Central memory CD8-positive, alpha-beta T cell (primary cell): ENCODE data around the gene DHX35.
"Not testable (repeated sequence)": the region's sequence is repeated elsewhere in the genome, so short reads cannot be mapped to it uniquely, and the experiment has no call there.

ENCODE experiments used
- ATAC-seq: fragments of 150-1000 bp; cut with Tn5 transposase; replicated peaks from 2 replicates; pipeline ENCODE4 v1.10.0; 2022; ENCODE audit warnings: mild to moderate bottlenecking, moderate FRiP score, moderate number of reproducible peaks; ENCODE audit not compliant: poor library complexity, severe bottlenecking; ENCODE audit errors: extremely low read depth
- DNase-seq, 2 donors: peaks; one replicate each; pipeline ENCODE4 v3.0.0; 2021; ENCODE audit warnings: low spot score in 2 of 2
- H3K27ac Mint-ChIP-seq: one replicate; pipeline ENCODE4 v1.8.0; 2022; ENCODE audit warnings: low read depth, mild to moderate bottlenecking, moderate library complexity, mixed read lengths
- H3K27me3 Mint-ChIP-seq: one replicate; pipeline ENCODE4 v1.8.0; 2022; ENCODE audit warnings: mixed read lengths
- H3K36me3 Mint-ChIP-seq: one replicate; pipeline ENCODE4 v1.8.0; 2022; ENCODE audit warnings: mild to moderate bottlenecking, moderate library complexity, mixed read lengths; ENCODE audit not compliant: insufficient read depth
- H3K4me1 Mint-ChIP-seq: one replicate; pipeline ENCODE4 v1.8.0; 2022; ENCODE audit warnings: mixed read lengths
- H3K4me3 Mint-ChIP-seq: one replicate; pipeline ENCODE4 v1.8.0; 2022; ENCODE audit warnings: mild to moderate bottlenecking, moderate library complexity, mixed read lengths
- H3K9me3 Mint-ChIP-seq: one replicate; pipeline ENCODE4 v1.8.0; 2022; ENCODE audit warnings: mixed read lengths

Gene DHX35

GRCh38 chr20:38991814-38992704 is 29.9 kb downstream of the DHX35 start:
- H3K4me3 Mint-ChIP-seq = no peak overlapping the region
- DNase-seq (no peak), ATAC-seq (no peak)
- no peaks in the 10 kb centered on the region for H3K27me3 Mint-ChIP-seq
- H3K36me3 Mint-ChIP-seq = peaks cover 26% of the 10 kb centered on the region
- H3K9me3 Mint-ChIP-seq = no peaks in the 10 kb centered on the region
- peaks cover 7% of the 10 kb centered on the region for H3K4me1 Mint-ChIP-seq
- no peak overlapping the region for H3K27ac Mint-ChIP-seq

- H3K9me3 Mint-ChIP-seq = no peaks in the 10 kb centered on the region
- no peaks in the 10 kb centered on the region for H3K27me3 Mint-ChIP-seq
- H3K4me3 Mint-ChIP-seq = no peak overlapping the region
- DNase-seq = no peak
- H3K4me1 Mint-ChIP-seq = peaks cover 17% of the 10 kb centered on the region
- no peak overlapping the region for H3K27ac Mint-ChIP-seq
- H3K36me3 Mint-ChIP-seq = peaks cover 10% of the 10 kb centered on the region
- no peak for ATAC-seq
These were observed 33.4 kb downstream of the DHX35 start for GRCh38 chr20:38995536-38996044.

- not testable (repeated sequence) for H3K27ac Mint-ChIP-seq, DNase-seq, H3K4me3 Mint-ChIP-seq, H3K27me3 Mint-ChIP-seq, H3K9me3 Mint-ChIP-seq, ATAC-seq
- peaks cover 13% of the 10 kb centered on the region for H3K36me3 Mint-ChIP-seq
- H3K4me1 Mint-ChIP-seq = peaks cover 17% of the 10 kb centered on the region
These were observed 34.7 kb downstream of the DHX35 start for GRCh38 chr20:38996866-38997265.

- no peaks in the 10 kb centered on the region for H3K9me3 Mint-ChIP-seq
- H3K4me1 Mint-ChIP-seq = peaks cover 17% of the 10 kb centered on the region
- H3K27me3 Mint-ChIP-seq = no peaks in the 10 kb centered on the region
- H3K27ac Mint-ChIP-seq = peak overlapping the region; percentile 7
- DNase-seq (no peak), ATAC-seq (peak; percentile 58)
- peaks cover 13% of the 10 kb centered on the region for H3K36me3 Mint-ChIP-seq
- no peak overlapping the region for H3K4me3 Mint-ChIP-seq
These were observed 35.5 kb downstream of the DHX35 start for GRCh38 chr20:38997622-38998021.

- Mint-ChIP-seq H3K36me3 (peaks cover 15% of the 10 kb centered on the region), H3K4me1 (peaks cover 17% of the 10 kb centered on the region), H3K9me3 (no peaks in the 10 kb centered on the region), H3K27ac (peak overlapping the region; percentile 56), H3K27me3 (no peaks in the 10 kb centered on the region), H3K4me3 (no peak overlapping the region)
- no peak for DNase-seq
- no peak for ATAC-seq
These were observed 37.1 kb downstream of the DHX35 start for GRCh38 chr20:38999217-38999616.

- no peaks in the 10 kb centered on the region for H3K9me3 Mint-ChIP-seq
- no peak overlapping the region for H3K4me3 Mint-ChIP-seq
- no peaks in the 10 kb centered on the region for H3K27me3 Mint-ChIP-seq
- no peak for DNase-seq
- no peak overlapping the region for H3K27ac Mint-ChIP-seq
- peaks cover 17% of the 10 kb centered on the region for H3K4me1 Mint-ChIP-seq
- no peak for ATAC-seq
- H3K36me3 Mint-ChIP-seq = peaks cover 19% of the 10 kb centered on the region
These were observed 38.1 kb downstream of the DHX35 start for GRCh38 chr20:38999965-39000910.

- Mint-ChIP-seq H3K36me3 (peaks cover 17% of the 10 kb centered on the region), H3K4me1 (peaks cover 15% of the 10 kb centered on the region), H3K9me3 (no peaks in the 10 kb centered on the region), H3K27me3 (no peaks in the 10 kb centered on the region), H3K4me3 (no peak overlapping the region), H3K27ac (no peak overlapping the region)
- no peak for ATAC-seq
- no peak for DNase-seq
These were observed 42.4 kb downstream of the DHX35 start for GRCh38 chr20:39004508-39004907.

- peaks cover 14% of the 10 kb centered on the region for H3K4me1 Mint-ChIP-seq
- no peak for DNase-seq
- no peak overlapping the region for H3K4me3 Mint-ChIP-seq
- H3K27me3 Mint-ChIP-seq = no peaks in the 10 kb centered on the region
- H3K36me3 Mint-ChIP-seq = peaks cover 23% of the 10 kb centered on the region
- ATAC-seq = no peak
- no peaks in the 10 kb centered on the region for H3K9me3 Mint-ChIP-seq
- no peak overlapping the region for H3K27ac Mint-ChIP-seq
These were observed 47.2 kb downstream of the DHX35 start for GRCh38 chr20:39009348-39009747.

- H3K9me3 Mint-ChIP-seq = no peaks in the 10 kb centered on the region
- no peaks in the 10 kb centered on the region for H3K27me3 Mint-ChIP-seq
- H3K4me1 Mint-ChIP-seq = peaks cover 14% of the 10 kb centered on the region
- H3K27ac Mint-ChIP-seq = no peak overlapping the region
- DNase-seq (no peak), ATAC-seq (no peak)
- H3K4me3 Mint-ChIP-seq = no peak overlapping the region
- peaks cover 23% of the 10 kb centered on the region for H3K36me3 Mint-ChIP-seq
These were observed 48.4 kb downstream of the DHX35 start for GRCh38 chr20:39010496-39010895.

GRCh38 chr20:39013662-39014109 is 51.5 kb downstream of the DHX35 start:
- no peak for DNase-seq
- H3K36me3 Mint-ChIP-seq = peaks cover 33% of the 10 kb centered on the region

GRCh38 chr20:39016041-39016440 is 53.9 kb downstream of the DHX35 start:
- Mint-ChIP-seq H3K9me3 (no peaks in the 10 kb centered on the region), H3K4me3 (no peak overlapping the region), H3K27ac (no peak overlapping the region), H3K27me3 (no peaks in the 10 kb centered on the region), H3K36me3 (peaks cover 31% of the 10 kb centered on the region), H3K4me1 (no peaks in the 10 kb centered on the region)
- DNase-seq = no peak
- ATAC-seq = no peak

More at GRCh38 chr20:39013662-39014109, 51.5 kb downstream of the DHX35 start:
- no peak for ATAC-seq
- Mint-ChIP-seq H3K9me3 (no peaks in the 10 kb centered on the region), H3K27me3 (no peaks in the 10 kb centered on the region), H3K4me3 (no peak overlapping the region), H3K4me1 (peaks cover 11% of the 10 kb centered on the region), H3K27ac (no peak overlapping the region)

GRCh38 chr20:39016506-39016905 is 54.4 kb downstream of the DHX35 start:
- Mint-ChIP-seq H3K36me3 (peaks cover 31% of the 10 kb centered on the region), H3K27me3 (no peaks in the 10 kb centered on the region), H3K4me3 (no peak overlapping the region), H3K27ac (no peak overlapping the region), H3K9me3 (no peaks in the 10 kb centered on the region), H3K4me1 (no peaks in the 10 kb centered on the region)
- DNase-seq (no peak), ATAC-seq (no peak)
